SK-N-SH (cell line): Measurements from ENCODE around the gene FAM20C. TPM values are rescaled to one million over a fixed set of nuclear protein-coding genes. Genes with fewer than 3 reads are reported as not detected.

Experiments used
- CTCF ChIA-PET: fragments of 300-600, 350-600 bp; formaldehyde crosslinking; extraction: SDS; loops from one replicate; lab custom pipeline; 2021; lab: Yijun Ruan, JAX
- POLR2A ChIA-PET: fragments of 350-600 bp; sonication (Branson Sonifier 250); formaldehyde crosslinking; extraction: SDS; loops from one replicate; lab custom pipeline; 2020; ENCODE audit warnings: antibody characterized with exemption, inconsistent platforms; lab: Yijun Ruan, JAX
- DNase-seq: peaks from one replicate; pipeline ENCODE4 v3.0.0; 2012
- H2AFZ ChIP-seq: fragments of 200-600 bp; sonication (generic); 2 replicates; pipeline ENCODE4 v1.8.1; 2016; ENCODE audit warnings: antibody characterized with exemption, mild to moderate bottlenecking, low read depth
- H3F3A ChIP-seq: fragments of 200-600 bp; sonication (generic); replicated peaks from 2 replicates; pipeline ENCODE3; 2016; ENCODE audit warnings: antibody characterized with exemption, mild to moderate bottlenecking; ENCODE audit not compliant: insufficient read depth
- H3K27ac ChIP-seq, 2 experiments: fragments of 200-500 bp in 1 of 2; fragments of 200-600 bp in 1 of 2; sonication (Bioruptor generic) in 1 of 2; sonication (generic), shearing (Covaris generic) in 1 of 2; 2 replicates each; pipeline versions ENCODE4 v1.5.1 to v1.6.1; 2014 to 2016; ENCODE audit warnings: low read depth in 2 of 2, inconsistent platforms in 1 of 2, low read length in 1 of 2, mild to moderate bottlenecking in 1 of 2, mixed read lengths in 1 of 2
- H3K27me3 ChIP-seq: fragments of 200-600 bp; sonication (generic), shearing (Covaris generic); 2 replicates; pipeline ENCODE4 v1.6.1; 2016; ENCODE audit warnings: mixed run types; ENCODE audit not compliant: insufficient read depth
- H3K36me3 ChIP-seq, 2 experiments: fragments of 200-500 bp in 1 of 2; fragments of 200-600 bp in 1 of 2; sonication (Bioruptor generic) in 1 of 2; sonication (generic) in 1 of 2; replicated peaks in 1 of 2; 2 replicates each; pipeline versions ENCODE3 to v1.5.1; 2014 to 2016; ENCODE audit warnings: low read length in 1 of 2, mild to moderate bottlenecking in 1 of 2; ENCODE audit not compliant: insufficient read depth in 2 of 2, control insufficient read depth in 1 of 2
- H3K4me1 ChIP-seq, 2 experiments: fragments of 200-500 bp in 1 of 2; fragments of 200-600 bp in 1 of 2; sonication (Bioruptor generic) in 1 of 2; sonication (generic), shearing (Covaris generic) in 1 of 2; 2 replicates each; pipeline versions ENCODE4 v1.5.1 to v1.6.1; 2014 to 2016; ENCODE audit warnings: low read depth in 1 of 2, low read length in 1 of 2, mixed run types in 1 of 2; ENCODE audit not compliant: insufficient read depth in 2 of 2, control insufficient read depth in 1 of 2
- H3K4me2 ChIP-seq: fragments of 200-600 bp; sonication (generic), shearing (Covaris generic); 2 replicates; pipeline ENCODE4 v1.6.1; 2017; ENCODE audit warnings: mixed run types
- H3K4me3 ChIP-seq, 2 experiments: fragments of 200-500 bp in 1 of 2; fragments of 200-600 bp in 1 of 2; sonication (Bioruptor generic) in 1 of 2; sonication (generic), shearing (Covaris generic) in 1 of 2; 2 replicates each; pipeline versions ENCODE4 v1.5.1 to v1.8.1; 2014 to 2016; ENCODE audit warnings: low read depth in 2 of 2, inconsistent platforms in 1 of 2, low read length in 1 of 2, mild to moderate bottlenecking in 1 of 2, mixed read lengths in 1 of 2, moderate library complexity in 1 of 2
- H3K79me2 ChIP-seq: fragments of 200-600 bp; sonication (generic); 2 replicates; pipeline ENCODE4 v1.8.1; 2017; ENCODE audit warnings: mild to moderate bottlenecking; ENCODE audit not compliant: insufficient read depth
- H3K9ac ChIP-seq: fragments of 200-600 bp; sonication (generic); 2 replicates; pipeline ENCODE4 v1.6.1; 2017; ENCODE audit warnings: mixed run types
- H3K9me2 ChIP-seq: fragments of 200-600 bp; sonication (generic); 2 replicates; pipeline ENCODE4 v1.6.1; 2017; ENCODE audit warnings: mixed run types
- H3K9me3 ChIP-seq: fragments of 200-600 bp; sonication (generic); 2 replicates; pipeline ENCODE4 v1.6.1; 2017; ENCODE audit warnings: mixed run types, mild to moderate bottlenecking, moderate library complexity
- H4K20me1 ChIP-seq: fragments of 200-600 bp; sonication (generic); 2 replicates; pipeline ENCODE4 v1.6.1; 2017; ENCODE audit warnings: mild to moderate bottlenecking, mixed run types; ENCODE audit not compliant: insufficient read depth
- EZH2phosphoT487 ChIP-seq: fragments of 200-600 bp; sonication (generic); IDR thresholded peaks from 2 replicates; pipeline ENCODE4 v1.6.1; 2017; ENCODE audit warnings: low read depth, mixed run types, mild to moderate bottlenecking, antibody characterized with exemption, moderate library complexity, borderline replicate concordance
- GABPA ChIP-seq: IDR thresholded peaks from 2 replicates; pipeline ENCODE4 v1.4.0; 2012; ENCODE audit warnings: low read depth, mild to moderate bottlenecking
- JUND ChIP-seq: IDR thresholded peaks from 2 replicates; pipeline ENCODE4 v1.4.0; 2012
- POLR2AphosphoS5 ChIP-seq: IDR thresholded peaks from 2 replicates; pipeline ENCODE4 v1.6.1; 2012; ENCODE audit warnings: low read depth, low read length
- WGBS: methylation state at CpG from one replicate; pipeline ENCODE4 v1.1.6; 2017; ENCODE audit warnings: low lambda C conversion rate; 5-methylcytosine and 5-hydroxymethylcytosine counted together
- polyA plus RNA-seq, 3 experiments: library from polyadenylated mRNA; depleted of rRNA; stranded (reverse); fragments of >200 nt; gene quantifications; 2 replicates each; pipeline ENCODE4 v1.2.3, GENCODE V29; 2012
- TF ChIP-seq, protein P1 (sequence below): IDR thresholded peaks from 2 replicates; pipeline ENCODE4 v1.4.0; 2012; ENCODE audit warnings: low read depth, borderline replicate concordance
- TF ChIP-seq, protein P2 (sequence below): fragments of 150-350 bp; IDR thresholded peaks from 2 replicates; pipeline ENCODE4 v1.6.1; 2016; ENCODE audit warnings: mild to moderate bottlenecking, low read depth, low read length

The FAM20C gene
- polyA plus RNA-seq, 1 of the 3 experiments (the other 2 are of a cell fraction) = 12.7 TPM

DNA sequence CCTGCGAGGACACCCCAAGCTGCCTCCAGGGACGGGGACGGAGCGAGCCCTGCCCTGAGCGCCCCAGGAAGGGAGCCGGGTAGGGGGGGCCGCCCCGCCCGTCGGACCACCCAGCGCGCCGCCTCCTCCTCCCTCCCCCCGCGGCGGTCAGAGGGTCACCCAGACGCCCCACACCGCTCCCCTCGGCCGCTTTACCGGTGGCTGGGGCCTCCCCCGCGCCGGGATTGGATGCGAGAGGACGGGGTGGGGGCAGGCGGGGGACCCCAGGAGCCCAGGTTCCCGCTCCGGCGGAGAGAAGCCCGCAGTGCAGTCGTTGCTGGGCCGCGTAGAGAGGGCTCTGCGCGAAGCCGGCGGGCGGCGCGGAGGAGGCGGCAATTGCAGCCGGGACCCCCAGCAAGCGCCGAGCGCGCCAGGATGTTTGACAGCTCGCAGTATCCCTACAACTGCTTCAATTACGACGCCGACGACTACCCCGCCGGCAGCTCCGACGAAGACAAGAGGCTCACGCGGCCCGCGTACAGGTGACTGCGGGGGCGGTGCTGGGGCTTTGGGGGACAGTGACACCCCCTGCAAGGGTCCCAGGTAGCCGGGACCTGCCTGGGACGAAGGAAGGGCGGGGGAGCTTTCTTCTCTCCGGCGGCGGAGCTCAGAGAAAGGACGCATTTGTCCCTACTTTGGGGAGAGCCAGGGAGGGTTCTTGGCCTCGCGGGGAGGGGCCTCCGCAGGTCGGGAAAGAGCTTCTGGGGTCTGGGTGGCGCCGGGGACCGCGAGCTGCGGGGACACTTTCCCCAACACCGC is 97.6 kb downstream of the FAM20C start, which contains the start of gene FOXL3:
Gene FOXL3, plus strand, starts transcription at position 415 of the 798 bp plus-strand sequence. Its CDS starts 0 bp downstream, at position 415.
- Histone ChIP-seq H3K9ac (no peak within 1 kb of the TSS), H3K4me3 (no peak within 1 kb of the TSS), H2AFZ (no peak within 1 kb of the TSS), H3K4me1 (no peaks in the 10 kb centered on the region), H3K79me2 (no peaks in the 10 kb centered on the region), H3F3A (no peaks in the 10 kb centered on the region), H3K27ac (no peak within 1 kb of the TSS), H3K9me3 (no peaks in the 10 kb centered on the region), H3K4me2 (no peak within 1 kb of the TSS), H3K9me2 (no peaks in the 10 kb centered on the region), H4K20me1 (peaks cover 2% of the 10 kb centered on the region; the same call in 1 of the 2 replicates), H3K27me3 (peaks cover 98% of the 10 kb centered on the region), H3K36me3 (no peaks in the 10 kb centered on the region)
- POLR2A ChIA-PET = no interaction called here
- peak; percentile 52 for DNase-seq
- 14% methylated on average over 41 of the region's 79 CpGs for WGBS
- CTCF ChIA-PET = interaction anchor here (1.0 to 2.7 kb wide), 3 partner anchors 8 to 23 kb away, joined by 3 to 10 read pairs (median 3); no protein-coding TSS in a partner anchor
- TF ChIP-seq GABPA = no peak
- 0 out of 2 replicates have a peak, but pooled peaks have one; percentile 42 for TF ChIP-seq EZH2phosphoT487

DNA sequence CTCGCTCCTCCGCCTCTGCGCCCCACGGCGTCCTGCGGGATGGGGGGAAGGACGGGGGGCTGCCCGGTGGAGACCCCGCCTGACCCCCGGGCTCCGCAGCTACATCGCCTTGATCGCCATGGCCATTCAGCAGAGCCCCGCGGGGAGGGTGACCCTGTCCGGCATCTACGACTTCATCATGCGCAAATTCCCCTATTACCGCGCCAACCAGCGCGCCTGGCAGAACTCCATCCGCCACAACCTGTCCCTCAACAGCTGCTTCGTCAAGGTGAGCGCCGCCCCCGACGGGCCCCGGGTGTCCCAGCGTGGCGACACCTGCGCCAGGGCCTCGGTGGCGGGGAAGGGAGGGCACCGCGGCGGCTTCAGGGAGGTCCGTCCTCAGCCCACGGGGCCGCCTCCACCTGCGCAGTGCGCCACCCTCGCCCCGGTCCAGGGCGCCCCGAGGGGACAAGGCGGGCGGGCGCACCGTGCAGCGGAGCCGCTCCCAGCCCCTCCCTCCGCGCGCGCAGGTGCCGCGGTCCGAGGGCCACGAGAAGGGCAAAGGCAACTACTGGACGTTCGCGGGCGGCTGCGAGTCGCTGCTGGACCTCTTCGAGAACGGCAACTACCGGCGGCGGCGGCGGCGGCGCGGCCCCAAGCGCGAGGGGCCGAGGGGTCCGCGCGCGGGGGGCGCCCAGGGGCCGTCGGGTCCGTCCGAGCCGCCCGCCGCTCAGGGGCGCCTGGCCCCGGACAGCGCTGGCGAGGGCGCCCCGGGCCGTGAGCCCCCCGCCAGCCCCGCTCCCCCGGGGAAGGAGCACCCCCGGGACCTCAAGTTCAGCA is 98.4 kb downstream of the FAM20C start:
- Histone ChIP-seq H3K36me3 (no peaks in the 10 kb centered on the region), H4K20me1 (peaks cover 3% of the 10 kb centered on the region; the same call in 1 of the 2 replicates), H2AFZ (no peak overlapping the region), H3F3A (no peaks in the 10 kb centered on the region), H3K4me2 (no peak overlapping the region), H3K27ac (no peak overlapping the region), H3K9ac (no peak overlapping the region), H3K4me3 (no peak overlapping the region), H3K9me2 (no peaks in the 10 kb centered on the region), H3K79me2 (no peaks in the 10 kb centered on the region), H3K9me3 (no peaks in the 10 kb centered on the region), H3K27me3 (peaks cover 98% of the 10 kb centered on the region), H3K4me1 (no peaks in the 10 kb centered on the region)
- WGBS = 6% methylated on average over 39 of the region's 102 CpGs
- CTCF ChIA-PET = interaction anchor here (1.0 to 1.1 kb wide), 2 partner anchors 9 to 17 kb away, joined by 3 read pairs; no protein-coding TSS in a partner anchor
- TF ChIP-seq JUND = no peak
- no peak for TF ChIP-seq POLR2AphosphoS5
- TF ChIP-seq GABPA = no peak
- TF ChIP-seq EZH2phosphoT487 = peak; percentile 80; the same call in 1 of the 2 replicates
- TF ChIP-seq, protein P1, sequence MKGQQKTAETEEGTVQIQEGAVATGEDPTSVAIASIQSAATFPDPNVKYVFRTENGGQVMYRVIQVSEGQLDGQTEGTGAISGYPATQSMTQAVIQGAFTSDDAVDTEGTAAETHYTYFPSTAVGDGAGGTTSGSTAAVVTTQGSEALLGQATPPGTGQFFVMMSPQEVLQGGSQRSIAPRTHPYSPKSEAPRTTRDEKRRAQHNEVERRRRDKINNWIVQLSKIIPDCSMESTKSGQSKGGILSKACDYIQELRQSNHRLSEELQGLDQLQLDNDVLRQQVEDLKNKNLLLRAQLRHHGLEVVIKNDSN = no peak
- TF ChIP-seq, protein P2, sequence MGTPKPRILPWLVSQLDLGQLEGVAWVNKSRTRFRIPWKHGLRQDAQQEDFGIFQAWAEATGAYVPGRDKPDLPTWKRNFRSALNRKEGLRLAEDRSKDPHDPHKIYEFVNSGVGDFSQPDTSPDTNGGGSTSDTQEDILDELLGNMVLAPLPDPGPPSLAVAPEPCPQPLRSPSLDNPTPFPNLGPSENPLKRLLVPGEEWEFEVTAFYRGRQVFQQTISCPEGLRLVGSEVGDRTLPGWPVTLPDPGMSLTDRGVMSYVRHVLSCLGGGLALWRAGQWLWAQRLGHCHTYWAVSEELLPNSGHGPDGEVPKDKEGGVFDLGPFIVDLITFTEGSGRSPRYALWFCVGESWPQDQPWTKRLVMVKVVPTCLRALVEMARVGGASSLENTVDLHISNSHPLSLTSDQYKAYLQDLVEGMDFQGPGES = no peak
- POLR2A ChIA-PET = no interaction called here
- DNase-seq = peak; percentile 46
